A549 (cell line): ENCODE results near the gene PTK7. TPM values are rescaled to one million over a fixed set of nuclear protein-coding genes. Genes with fewer than 3 reads are reported as not detected.

Experiments
- ATAC-seq, 2 experiments: fragments of 200-7000 bp in 1 of 2; fragments of >200 bp in 1 of 2; cut with Nextera tagmentation in 1 of 2; cut with Tn5 transposase in 1 of 2; 3 replicates each; pipeline versions ENCODE4 v1.8.0 to v1.9.1; 2018 to 2020; ENCODE audit warnings: mild to moderate bottlenecking in 1 of 2, moderate library complexity in 1 of 2
- CTCF ChIA-PET: fragments of 300-600 bp; sonication (Branson Sonifier 250); formaldehyde crosslinking; extraction: SDS; loops from one replicate; lab custom pipeline; 2021; ENCODE audit warnings: antibody characterized with exemption, inconsistent platforms; lab: Yijun Ruan, JAX
- POLR2A ChIA-PET: fragments of 350-600 bp; formaldehyde crosslinking; extraction: SDS; loops from one replicate; lab custom pipeline; 2021; ENCODE audit warnings: antibody characterized with exemption, inconsistent platforms; lab: Yijun Ruan, JAX
- DNase-seq, 2 experiments: peaks; one replicate each; pipeline versions ENCODE4 v3.0.0 to v3.0.0-alpha.2; 2011 to 2016; ENCODE audit warnings: low read depth in 1 of 2, low spot score in 1 of 2
- FAIRE-seq: peaks from 2 replicates; lab custom pipeline; 2011; peaks lifted over from hg19 to GRCh38; lab: Jason Lieb, UNC
- H3K27ac ChIP-seq, 2 experiments: fragments of >200 bp; sonication (Bioruptor Twin); formaldehyde crosslinking; 3 replicates each; pipeline ENCODE4 v1.5.1; 2016 to 2017
- H3K4me1 ChIP-seq: fragments of >200 bp; sonication (Bioruptor Twin); formaldehyde crosslinking; 3 replicates; pipeline ENCODE4 v1.6.1; 2016
- H3K4me2 ChIP-seq: fragments of >200 bp; sonication (Bioruptor Twin); formaldehyde crosslinking; 3 replicates; pipeline ENCODE4 v1.6.1; 2016
- H3K4me3 ChIP-seq: fragments of >200 bp; sonication (Bioruptor Twin); formaldehyde crosslinking; 3 replicates; pipeline ENCODE4 v1.5.1; 2016
- H3K9me3 ChIP-seq: fragments of >200 bp; sonication (Bioruptor Twin); formaldehyde crosslinking; 3 replicates; pipeline ENCODE4 v1.6.1; 2016
- BHLHE40 ChIP-seq: IDR thresholded peaks from 2 replicates; pipeline ENCODE4 v1.6.1; 2012; ENCODE audit warnings: low read depth, low read length, inconsistent platforms
- CBX2 ChIP-seq: fragments of 200-600 bp; sonication (generic); IDR thresholded peaks from 2 replicates; pipeline ENCODE4 v1.6.1; 2016; ENCODE audit warnings: low read depth, mild to moderate bottlenecking, borderline replicate concordance
- EHF ChIP-seq: fragments of 250-450 bp; sonication (Bioruptor Pico); IDR thresholded peaks from 2 replicates; pipeline ENCODE4 v1.5.0; 2020; ENCODE audit warnings: mild to moderate bottlenecking
- FOSB ChIP-seq: fragments of 250-450 bp; sonication (Bioruptor Pico); IDR thresholded peaks from 2 replicates; pipeline ENCODE4 v1.5.0; 2020; ENCODE audit warnings: mild to moderate bottlenecking, moderate library complexity
- FOSL2 ChIP-seq, 2 experiments: fragments of 450-650 bp in 1 of 2; fragments of >200 bp in 1 of 2; sonication (Bioruptor Twin) in 1 of 2; formaldehyde crosslinking; IDR thresholded peaks; 2 replicates each; pipeline versions ENCODE4 v1.5.0 to v1.6.1; 2016 to 2020; ENCODE audit warnings: mild to moderate bottlenecking in 1 of 2, moderate library complexity in 1 of 2
- FOXS1 ChIP-seq: fragments of 250-450 bp; sonication (Bioruptor Pico); IDR thresholded peaks from 2 replicates; pipeline ENCODE4 v1.5.0; 2020; ENCODE audit warnings: mild to moderate bottlenecking, moderate library complexity
- HOXB5 ChIP-seq: fragments of 250-450 bp; sonication (Bioruptor Pico); IDR thresholded peaks from 2 replicates; pipeline ENCODE4 v1.5.0; 2020; ENCODE audit warnings: mild to moderate bottlenecking, moderate library complexity
- JUN ChIP-seq, 2 experiments: fragments of >200 bp; sonication (Bioruptor Twin); formaldehyde crosslinking; IDR thresholded peaks; 2 replicates in 1 of 2; 3 replicates in 1 of 2; pipeline ENCODE4 v1.6.1; 2016 to 2017
- KDM1A ChIP-seq: fragments of 200-600 bp; sonication (generic); IDR thresholded peaks from 2 replicates; pipeline ENCODE4 v1.6.1; 2016; ENCODE audit warnings: low read depth, mild to moderate bottlenecking
- KDM5A ChIP-seq: fragments of 200-600 bp; sonication (generic); IDR thresholded peaks from 2 replicates; pipeline ENCODE4 v1.6.1; 2016; ENCODE audit warnings: antibody characterized with exemption, mild to moderate bottlenecking
- MAZ ChIP-seq: fragments of 150-350 bp; IDR thresholded peaks from 2 replicates; pipeline ENCODE4 v1.6.1; 2014; ENCODE audit warnings: antibody characterized with exemption, low read depth, low read length, borderline replicate concordance
- NFE2L2 ChIP-seq: fragments of 150-350 bp; conservative IDR thresholded peaks from 2 replicates; pipeline ENCODE4 v1.6.1; 2014; ENCODE audit warnings: low read length
- POLR2A ChIP-seq: IDR thresholded peaks from 2 replicates; pipeline ENCODE4 v1.6.1; 2012; ENCODE audit warnings: mild to moderate bottlenecking, low read length
- RAD21 ChIP-seq, 2 experiments: fragments of >200 bp in 1 of 2; sonication (Bioruptor Twin) in 1 of 2; formaldehyde crosslinking in 1 of 2; IDR thresholded peaks in 1 of 2; conservative IDR thresholded peaks in 1 of 2; 2 replicates in 1 of 2; 3 replicates in 1 of 2; pipeline ENCODE4 v1.6.1; 2012 to 2018; ENCODE audit warnings: inconsistent platforms in 1 of 2
- RARB ChIP-seq: fragments of 250-450 bp; sonication (Bioruptor Pico); IDR thresholded peaks from 2 replicates; pipeline ENCODE4 v1.8.0; 2021; ENCODE audit warnings: mild to moderate bottlenecking, moderate library complexity
- RNF2 ChIP-seq: fragments of 200-600 bp; sonication (generic); IDR thresholded peaks from 2 replicates; pipeline ENCODE4 v1.6.1; 2016; ENCODE audit warnings: low read depth, mild to moderate bottlenecking, antibody characterized with exemption, moderate library complexity, borderline replicate concordance
- SMC3 ChIP-seq: fragments of >200 bp; sonication (Bioruptor Twin); formaldehyde crosslinking; IDR thresholded peaks from 3 replicates; pipeline ENCODE4 v1.6.1; 2018; ENCODE audit warnings: inconsistent platforms
- TFCP2L1 ChIP-seq: fragments of 250-450 bp; sonication (Bioruptor Pico); IDR thresholded peaks from 2 replicates; pipeline ENCODE4 v1.5.0; 2021; ENCODE audit warnings: mild to moderate bottlenecking
- ZC3H11A ChIP-seq: fragments of 450-650 bp; IDR thresholded peaks from 2 replicates; pipeline ENCODE4 v1.6.1; 2014; ENCODE audit warnings: antibody characterized with exemption, mild to moderate bottlenecking
- ZFP36 ChIP-seq: fragments of 450-650 bp; IDR thresholded peaks from 2 replicates; pipeline ENCODE4 v1.6.1; 2014; ENCODE audit warnings: borderline replicate concordance; ENCODE audit not compliant: partially characterized antibody
- ZNF302 ChIP-seq: fragments of 250-450 bp; sonication (Bioruptor Pico); IDR thresholded peaks from 2 replicates; pipeline ENCODE4 v1.9.0; 2021; ENCODE audit warnings: inconsistent platforms, mild to moderate bottlenecking, moderate library complexity
- ZSCAN20 ChIP-seq: fragments of 250-450 bp; sonication (Bioruptor Pico); IDR thresholded peaks from 2 replicates; pipeline ENCODE4 v1.8.0; 2022; ENCODE audit warnings: mild to moderate bottlenecking, moderate library complexity
- WGBS: methylation state at CpG from one replicate; pipeline ENCODE4 v1.1.6; 2017; ENCODE audit errors: missing lambda C conversion rate; 5-methylcytosine and 5-hydroxymethylcytosine counted together
- polyA plus RNA-seq, 4 experiments: library from polyadenylated mRNA; depleted of rRNA in 3 of 4; stranded (reverse); fragments of >200 nt; fragmentation: RNase III in 1 of 4; extraction: RNeasy Plus Mini Kit Qiagen cat#74134 plus additional on column Dnase treatment in 1 of 4; gene quantifications; 2 replicates in 3 of 4; 3 replicates in 1 of 4; pipeline ENCODE4 v1.2.3, GENCODE V29; 2011 to 2017
- TF ChIP-seq, protein P1 (sequence below): fragments of 150-350 bp; IDR thresholded peaks from 2 replicates; pipeline ENCODE4 v1.6.1; 2014; ENCODE audit warnings: low read depth, mild to moderate bottlenecking, low read length
- TF ChIP-seq, protein P2 (sequence below): fragments of >200 bp; sonication (Bioruptor Twin); formaldehyde crosslinking; IDR thresholded peaks from 2 replicates; pipeline ENCODE4 v1.6.1; 2016
- TF ChIP-seq, protein P3 (sequence below): IDR thresholded peaks from 2 replicates; pipeline ENCODE4 v1.6.1; 2012; ENCODE audit warnings: low read depth, borderline replicate concordance
- TF ChIP-seq, protein P4 (sequence below): fragments of >200 bp; sonication (Bioruptor Twin); formaldehyde crosslinking; IDR thresholded peaks from 3 replicates; pipeline ENCODE4 v1.5.1; 2016
- TF ChIP-seq, protein P5 (sequence below): fragments of 250-450 bp; sonication (Bioruptor Pico); IDR thresholded peaks from 2 replicates; pipeline ENCODE4 v1.5.0; 2021; ENCODE audit warnings: mild to moderate bottlenecking, moderate library complexity, borderline replicate concordance
- TF ChIP-seq, protein P6 (sequence below): fragments of 450-650 bp; IDR thresholded peaks from 2 replicates; pipeline ENCODE4 v1.6.1; 2014; ENCODE audit warnings: antibody characterized with exemption

Gene PTK7
- polyA plus RNA-seq, 2 of the 4 experiments (the other 2 are of a cell fraction) = 2.8 to 5.6 TPM

DNA sequence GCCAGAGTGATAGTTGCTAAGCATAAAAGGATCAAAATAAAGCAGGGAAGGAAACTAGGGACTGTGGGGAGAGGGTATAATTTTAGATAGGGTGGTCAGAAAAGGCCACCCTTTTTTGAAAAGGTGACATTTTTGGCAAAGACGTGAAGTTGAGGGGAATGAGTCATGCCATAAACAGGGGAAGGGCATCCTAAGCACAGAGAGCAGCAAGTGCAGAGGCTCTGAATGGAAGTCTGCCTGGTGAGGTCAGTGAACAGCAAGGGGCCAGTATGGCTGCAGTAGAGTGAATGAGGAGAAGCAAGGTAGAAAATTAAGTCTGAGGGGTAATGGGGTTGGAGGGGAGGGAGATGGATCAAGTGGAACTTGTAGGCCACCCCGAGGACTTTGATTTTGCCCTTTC lies 14.3 kb upstream of the PTK7 start:
- no peak overlapping the region for H3K4me3 ChIP-seq
- POLR2A ChIA-PET = no interaction called here
- no peaks in the 10 kb centered on the region for H3K9me3 ChIP-seq
- CTCF ChIA-PET = no interaction called here
- no peak overlapping the region for H3K4me2 ChIP-seq
- ATAC-seq = no peak
- no peak overlapping the region for H3K27ac ChIP-seq
- DNase-seq = no peak
- TF ChIP-seq, protein P1, sequence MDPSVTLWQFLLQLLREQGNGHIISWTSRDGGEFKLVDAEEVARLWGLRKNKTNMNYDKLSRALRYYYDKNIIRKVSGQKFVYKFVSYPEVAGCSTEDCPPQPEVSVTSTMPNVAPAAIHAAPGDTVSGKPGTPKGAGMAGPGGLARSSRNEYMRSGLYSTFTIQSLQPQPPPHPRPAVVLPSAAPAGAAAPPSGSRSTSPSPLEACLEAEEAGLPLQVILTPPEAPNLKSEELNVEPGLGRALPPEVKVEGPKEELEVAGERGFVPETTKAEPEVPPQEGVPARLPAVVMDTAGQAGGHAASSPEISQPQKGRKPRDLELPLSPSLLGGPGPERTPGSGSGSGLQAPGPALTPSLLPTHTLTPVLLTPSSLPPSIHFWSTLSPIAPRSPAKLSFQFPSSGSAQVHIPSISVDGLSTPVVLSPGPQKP = no peak
- TF ChIP-seq MAZ (no peak), RARB (CRISPR knock-in tag) (no peak), FOXS1 (CRISPR knock-in tag) (no peak), ZFP36 (no peak), POLR2A (no peak), SMC3 (no peak), NFE2L2 (no peak), HOXB5 (CRISPR knock-in tag) (no peak), CBX2 (no peak), ZC3H11A (no peak), KDM1A (no peak), ZSCAN20 (CRISPR knock-in tag) (no peak), RNF2 (no peak), KDM5A (no peak)
- TF ChIP-seq, protein P2, sequence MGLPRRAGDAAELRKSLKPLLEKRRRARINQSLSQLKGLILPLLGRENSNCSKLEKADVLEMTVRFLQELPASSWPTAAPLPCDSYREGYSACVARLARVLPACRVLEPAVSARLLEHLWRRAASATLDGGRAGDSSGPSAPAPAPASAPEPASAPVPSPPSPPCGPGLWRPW = no peak
- TF ChIP-seq, protein P3, sequence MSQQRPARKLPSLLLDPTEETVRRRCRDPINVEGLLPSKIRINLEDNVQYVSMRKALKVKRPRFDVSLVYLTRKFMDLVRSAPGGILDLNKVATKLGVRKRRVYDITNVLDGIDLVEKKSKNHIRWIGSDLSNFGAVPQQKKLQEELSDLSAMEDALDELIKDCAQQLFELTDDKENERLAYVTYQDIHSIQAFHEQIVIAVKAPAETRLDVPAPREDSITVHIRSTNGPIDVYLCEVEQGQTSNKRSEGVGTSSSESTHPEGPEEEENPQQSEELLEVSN = no peak
- TF ChIP-seq, protein P4, sequence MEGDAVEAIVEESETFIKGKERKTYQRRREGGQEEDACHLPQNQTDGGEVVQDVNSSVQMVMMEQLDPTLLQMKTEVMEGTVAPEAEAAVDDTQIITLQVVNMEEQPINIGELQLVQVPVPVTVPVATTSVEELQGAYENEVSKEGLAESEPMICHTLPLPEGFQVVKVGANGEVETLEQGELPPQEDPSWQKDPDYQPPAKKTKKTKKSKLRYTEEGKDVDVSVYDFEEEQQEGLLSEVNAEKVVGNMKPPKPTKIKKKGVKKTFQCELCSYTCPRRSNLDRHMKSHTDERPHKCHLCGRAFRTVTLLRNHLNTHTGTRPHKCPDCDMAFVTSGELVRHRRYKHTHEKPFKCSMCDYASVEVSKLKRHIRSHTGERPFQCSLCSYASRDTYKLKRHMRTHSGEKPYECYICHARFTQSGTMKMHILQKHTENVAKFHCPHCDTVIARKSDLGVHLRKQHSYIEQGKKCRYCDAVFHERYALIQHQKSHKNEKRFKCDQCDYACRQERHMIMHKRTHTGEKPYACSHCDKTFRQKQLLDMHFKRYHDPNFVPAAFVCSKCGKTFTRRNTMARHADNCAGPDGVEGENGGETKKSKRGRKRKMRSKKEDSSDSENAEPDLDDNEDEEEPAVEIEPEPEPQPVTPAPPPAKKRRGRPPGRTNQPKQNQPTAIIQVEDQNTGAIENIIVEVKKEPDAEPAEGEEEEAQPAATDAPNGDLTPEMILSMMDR = no peak
- TF ChIP-seq, protein P5, sequence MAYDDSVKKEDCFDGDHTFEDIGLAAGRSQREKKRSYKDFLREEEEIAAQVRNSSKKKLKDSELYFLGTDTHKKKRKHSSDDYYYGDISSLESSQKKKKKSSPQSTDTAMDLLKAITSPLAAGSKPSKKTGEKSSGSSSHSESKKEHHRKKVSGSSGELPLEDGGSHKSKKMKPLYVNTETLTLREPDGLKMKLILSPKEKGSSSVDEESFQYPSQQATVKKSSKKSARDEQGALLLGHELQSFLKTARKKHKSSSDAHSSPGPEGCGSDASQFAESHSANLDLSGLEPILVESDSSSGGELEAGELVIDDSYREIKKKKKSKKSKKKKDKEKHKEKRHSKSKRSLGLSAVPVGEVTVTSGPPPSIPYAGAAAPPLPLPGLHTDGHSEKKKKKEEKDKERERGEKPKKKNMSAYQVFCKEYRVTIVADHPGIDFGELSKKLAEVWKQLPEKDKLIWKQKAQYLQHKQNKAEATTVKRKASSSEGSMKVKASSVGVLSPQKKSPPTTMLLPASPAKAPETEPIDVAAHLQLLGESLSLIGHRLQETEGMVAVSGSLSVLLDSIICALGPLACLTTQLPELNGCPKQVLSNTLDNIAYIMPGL = no peak
- H3K4me1 ChIP-seq = peaks cover 14% of the 10 kb centered on the region
- FAIRE-seq = no peak
- 61% methylated on average over 2 of the region's 2 CpGs for WGBS

DNA sequence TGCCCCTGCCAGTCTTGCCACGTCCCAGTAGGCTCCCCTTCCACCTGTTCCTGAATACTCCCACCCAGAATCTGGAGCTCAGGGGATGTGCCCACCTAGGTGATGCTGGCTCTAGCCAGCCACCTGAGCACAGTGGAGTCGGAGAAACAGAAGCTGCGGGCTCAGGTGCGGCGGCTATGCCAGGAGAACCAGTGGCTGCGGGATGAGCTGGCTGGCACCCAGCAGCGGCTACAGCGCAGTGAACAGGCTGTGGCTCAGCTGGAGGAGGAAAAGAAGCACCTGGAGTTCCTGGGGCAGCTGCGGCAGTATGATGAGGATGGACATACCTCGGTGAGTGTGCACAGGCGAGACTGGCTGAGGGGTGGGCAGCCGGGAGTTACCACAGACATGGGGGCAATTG lies 13.3 kb upstream of the PTK7 start:
- FAIRE-seq (no peak), ATAC-seq (no peak), DNase-seq (no peak)
- H3K27ac ChIP-seq = no peak overlapping the region
- no peak overlapping the region for H3K4me3 ChIP-seq
- H3K4me2 ChIP-seq = no peak overlapping the region
- ChIA-PET CTCF (interaction anchor here (1.2 kb wide), 1 partner anchor 18 kb away, joined by 3 read pairs; no protein-coding TSS in a partner anchor), POLR2A (interaction anchor here (1.4 kb wide), 1 partner anchor 9 kb away, joined by 4 read pairs; the partner anchor contains the start of gene CUL7)
- H3K4me1 ChIP-seq = peaks cover 13% of the 10 kb centered on the region
- WGBS = 92% methylated on average over 12 of the region's 12 CpGs
- H3K9me3 ChIP-seq = no peaks in the 10 kb centered on the region
- TF ChIP-seq, protein P6, sequence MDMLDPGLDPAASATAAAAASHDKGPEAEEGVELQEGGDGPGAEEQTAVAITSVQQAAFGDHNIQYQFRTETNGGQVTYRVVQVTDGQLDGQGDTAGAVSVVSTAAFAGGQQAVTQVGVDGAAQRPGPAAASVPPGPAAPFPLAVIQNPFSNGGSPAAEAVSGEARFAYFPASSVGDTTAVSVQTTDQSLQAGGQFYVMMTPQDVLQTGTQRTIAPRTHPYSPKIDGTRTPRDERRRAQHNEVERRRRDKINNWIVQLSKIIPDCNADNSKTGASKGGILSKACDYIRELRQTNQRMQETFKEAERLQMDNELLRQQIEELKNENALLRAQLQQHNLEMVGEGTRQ = no peak
- no peak for TF ChIP-seq FOSB (CRISPR knock-in tag)
- TF ChIP-seq SMC3 = no peak
- TF ChIP-seq TFCP2L1 (CRISPR knock-in tag) = no peak
- no peak for TF ChIP-seq EHF (CRISPR knock-in tag)
- no peak for TF ChIP-seq BHLHE40
- no peak for TF ChIP-seq ZFP36
- TF ChIP-seq, protein P5 = no peak
- TF ChIP-seq FOSL2 (IDR thresholded peaks at IDR 0.05) = no peak
- no peak for TF ChIP-seq FOSL2 (CRISPR knock-in tag; IDR thresholded peaks at IDR 0.05)
- TF ChIP-seq JUN (IDR thresholded peaks at IDR 0.05) = no peak
- TF ChIP-seq, protein P1 = no peak
- TF ChIP-seq ZNF302 (CRISPR knock-in tag) = no peak
- no peak for TF ChIP-seq NFE2L2
- TF ChIP-seq RAD21 (conservative IDR thresholded peaks at IDR 0.05 in 1 of 2, IDR thresholded peaks at IDR 0.05 in 1 of 2) = no peak
